ENCODE measurements around the gene LCE3A.

GRCh38 chr1:152663098-152663497 is 40.2 kb upstream of the LCE3A start, which contains the start of gene LCE2D:
- TF ChIP-seq GATA2 (IDR thresholded peaks at IDR 0.05; ENCODE audit: low read depth, low read length) (no peak), GATA3 (IDR thresholded peaks at IDR 0.05; ENCODE audit: low read depth, low read length) (no peak)

Measured in SH-SY5Y (cell line).